ENCODE results near the gene MAP3K20.
"Not testable (repeated sequence)": the region's sequence is repeated elsewhere in the genome, so short reads cannot be mapped to it uniquely, and the experiment has no call there.

Gene MAP3K20

GRCh38 chr2:173126819-173127218 is 51.2 kb downstream of the MAP3K20 start:
- DNase-seq, result no peak

DNA sequence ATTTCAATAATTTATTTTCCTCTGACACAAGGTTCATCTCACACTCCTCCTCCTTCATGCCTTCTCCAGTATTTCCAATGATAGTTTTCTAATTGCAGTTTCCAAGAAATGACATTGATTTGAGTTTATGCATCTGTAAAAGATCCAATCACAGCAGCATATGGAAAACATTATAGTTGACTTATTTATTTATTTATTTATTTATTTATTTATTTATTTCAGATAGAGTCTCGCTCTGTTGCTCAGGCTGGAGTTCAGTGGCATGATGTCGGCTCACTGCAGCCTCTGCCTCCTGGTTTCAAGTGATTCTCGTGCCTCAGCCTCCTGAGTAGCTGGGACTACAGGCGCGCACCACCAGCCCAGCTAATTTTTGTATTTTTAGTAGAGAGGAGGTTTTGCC is 52.5 kb downstream of the MAP3K20 start:
- DNase-seq, result not testable (repeated sequence)

GRCh38 chr2:173130496-173131465 is 55.1 kb downstream of the MAP3K20 start:
- DNase-seq, result no peak

GRCh38 chr2:173132531-173132930 is 56.9 kb downstream of the MAP3K20 start:
- no peak for DNase-seq

DNA sequence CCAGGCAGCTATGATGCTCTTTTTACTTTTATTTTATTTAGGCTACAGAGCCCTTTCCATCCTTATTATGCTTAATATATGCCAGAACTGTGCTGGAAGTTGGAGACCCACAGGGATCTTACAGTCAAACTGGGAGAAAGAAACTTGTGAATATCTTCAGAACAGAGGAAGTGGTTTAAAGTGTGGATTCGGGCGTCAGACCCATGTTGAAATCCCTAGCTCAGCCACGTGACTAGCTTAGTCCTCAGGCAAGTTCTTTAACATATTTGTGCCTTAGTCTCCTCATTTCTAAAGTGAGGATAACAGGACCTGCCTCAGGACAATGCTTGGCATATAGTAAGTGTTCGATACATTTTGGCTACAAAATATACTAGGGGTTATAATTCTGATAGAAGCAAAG is 59.1 kb downstream of the MAP3K20 start:
- no peak for DNase-seq

DNA sequence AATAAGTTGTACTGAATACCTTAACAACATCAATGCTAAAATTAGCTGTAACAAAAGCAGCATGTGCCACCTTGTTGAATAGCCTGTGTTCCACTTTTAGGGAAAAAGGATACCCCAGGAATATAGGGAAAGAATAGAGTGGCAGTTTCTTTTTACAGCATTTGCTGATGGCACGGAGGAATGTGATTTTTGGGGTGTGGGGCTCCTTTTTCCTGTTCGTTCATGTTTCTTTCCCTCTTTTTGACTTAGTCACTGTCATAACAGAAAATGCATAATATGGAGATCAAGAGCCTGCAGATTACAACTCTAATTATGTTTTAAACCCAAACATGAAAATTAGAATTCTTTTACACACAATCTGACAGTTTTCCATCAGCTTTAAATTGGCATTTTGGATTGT is 60.4 kb downstream of the MAP3K20 start:
- DNase-seq, result no peak

- DNase-seq, result no peak
Measured at GRCh38 chr2:173136599-173136998, 61.0 kb downstream of the MAP3K20 start.

GRCh38 chr2:173137610-173138009 is 62.0 kb downstream of the MAP3K20 start:
- DNase-seq, result no peak

DNA sequence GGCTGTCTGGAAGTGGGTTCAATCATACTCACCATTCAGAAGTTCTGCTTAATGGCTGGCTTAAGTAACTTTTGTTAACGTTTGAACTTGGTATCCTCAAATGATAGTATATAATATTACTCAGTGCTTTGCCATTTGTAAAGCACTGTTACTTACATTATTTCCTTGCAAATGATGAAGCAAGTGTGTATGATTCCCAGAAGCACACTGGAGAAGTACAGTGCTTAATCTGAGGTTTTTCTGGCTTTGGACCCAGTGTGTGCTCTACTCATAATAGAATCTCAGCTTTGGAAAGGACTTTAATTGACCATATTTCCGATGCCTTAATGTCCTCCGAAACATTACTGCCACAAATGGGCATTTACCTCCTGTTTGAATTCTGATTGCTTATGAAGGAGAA is 63.3 kb downstream of the MAP3K20 start:
- DNase-seq, result no peak

GRCh38 chr2:173141666-173142065 is 66.0 kb downstream of the MAP3K20 start:
- no peak for DNase-seq

DNA sequence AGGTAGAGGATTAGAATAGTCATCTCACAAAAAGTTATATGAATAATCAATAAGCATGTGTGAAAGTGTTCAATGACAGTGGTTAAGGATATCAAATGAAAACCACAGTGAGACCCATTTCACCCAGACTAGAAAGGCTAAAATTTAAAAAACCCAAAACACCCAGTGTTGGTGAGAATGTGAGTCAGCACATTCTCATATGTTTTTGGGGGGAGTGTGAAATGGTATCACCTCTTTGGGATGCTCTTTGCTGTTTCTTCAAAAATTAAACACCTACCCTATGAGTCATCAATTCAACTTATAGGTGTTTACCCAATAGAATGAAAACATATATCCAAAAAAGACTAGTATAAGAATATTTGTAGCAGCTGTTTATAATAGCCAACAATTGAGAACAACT is 69.8 kb downstream of the MAP3K20 start:
- no peak for DNase-seq

- DNase-seq, result no peak
Measured at GRCh38 chr2:173146590-173146989, 70.9 kb downstream of the MAP3K20 start.

- no peak for DNase-seq
Measured at GRCh38 chr2:173148520-173148919, 72.9 kb downstream of the MAP3K20 start.

GRCh38 chr2:173149491-173149890 is 73.8 kb downstream of the MAP3K20 start:
- DNase-seq, result no peak

DNA sequence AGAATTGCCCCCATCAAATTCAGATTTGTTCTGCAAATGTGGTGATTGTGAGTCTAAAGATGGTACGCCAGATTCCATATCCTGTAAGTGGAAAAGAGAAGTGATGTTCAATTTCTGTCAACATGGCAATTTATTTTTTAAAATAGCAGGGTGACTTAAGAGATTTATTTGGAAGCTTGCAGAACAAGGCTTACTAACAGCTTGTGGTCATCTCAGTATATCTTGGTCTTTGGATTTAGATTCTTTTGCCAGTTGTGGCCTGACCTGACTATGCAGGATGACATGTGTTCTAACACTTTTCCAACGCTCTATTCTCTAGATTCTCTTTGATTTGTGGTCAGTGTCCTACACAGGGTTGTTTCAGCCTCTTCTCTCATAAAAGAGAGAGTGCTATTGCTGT is 74.4 kb downstream of the MAP3K20 start:
- no peak for DNase-seq

- DNase-seq, result no peak
Measured at GRCh38 chr2:173150963-173151362, 75.3 kb downstream of the MAP3K20 start.

GRCh38 chr2:173151671-173152401 is 76.2 kb downstream of the MAP3K20 start:
- no peak for DNase-seq

GRCh38 chr2:173153301-173153885 is 77.7 kb downstream of the MAP3K20 start:
- no peak for DNase-seq

DNA sequence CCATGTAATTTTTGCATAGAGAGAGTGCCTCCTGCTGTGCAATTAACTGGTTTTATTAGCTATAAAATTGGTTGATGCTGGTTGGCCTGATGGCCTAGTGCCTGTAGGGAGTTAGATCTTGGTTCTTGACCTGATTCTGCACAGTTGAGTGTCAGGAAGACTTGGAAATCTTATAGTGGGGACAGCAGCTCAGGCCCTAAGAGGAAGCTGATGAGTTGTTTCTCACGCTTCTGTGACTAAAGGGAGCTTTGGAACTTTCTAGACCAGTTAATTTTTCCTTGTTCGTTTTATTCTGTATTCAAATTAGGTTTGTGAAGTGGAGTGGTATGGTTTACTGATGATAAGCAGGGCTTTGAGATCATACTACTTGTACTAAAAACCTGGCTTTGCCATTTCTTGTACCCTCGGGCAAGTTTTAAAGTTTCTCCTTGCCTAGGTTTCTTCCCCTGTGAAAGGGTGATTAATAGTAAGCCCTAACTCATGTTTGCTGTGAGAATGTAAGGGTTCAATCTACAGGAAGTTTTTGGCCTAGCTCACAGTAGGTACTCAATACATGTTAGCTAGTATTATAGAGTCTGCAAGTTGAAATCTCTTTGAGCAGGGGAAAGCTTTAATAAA is 82.1 kb downstream of the MAP3K20 start:
- no peak for DNase-seq

DNA sequence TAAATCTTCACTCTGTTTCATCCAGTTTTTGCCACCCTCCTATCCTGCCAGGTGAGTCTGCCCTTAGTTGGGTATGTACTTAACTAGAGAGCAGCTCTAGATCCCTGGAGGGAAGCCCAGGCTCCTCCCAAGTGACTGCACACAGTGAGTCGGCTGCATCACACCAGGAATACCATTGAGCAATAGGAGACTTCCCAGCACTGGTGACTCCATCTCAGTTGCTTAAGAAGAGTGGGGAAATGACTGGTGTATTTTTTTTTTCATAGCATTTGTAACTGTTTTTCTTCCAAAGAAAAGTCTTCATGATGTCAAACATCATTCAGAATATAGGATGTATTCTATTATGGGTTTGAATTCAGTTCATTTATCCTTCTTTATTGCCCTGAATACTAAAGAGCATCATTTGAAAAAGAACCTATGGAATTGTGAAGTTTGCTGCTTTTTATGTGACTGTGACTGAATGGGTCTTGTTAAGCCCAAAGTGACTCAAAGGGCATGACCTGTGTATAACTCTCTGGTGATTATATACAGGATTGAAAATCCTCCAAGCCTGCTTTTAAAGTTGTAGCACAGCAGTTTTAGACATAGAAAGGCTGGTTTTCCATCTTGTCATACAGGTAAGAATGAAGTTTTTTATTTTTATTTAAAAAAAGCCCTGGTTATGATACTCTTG is 84.3 kb downstream of the MAP3K20 start:
- DNase-seq, result no peak

- DNase-seq, result no peak
Measured at GRCh38 chr2:173160618-173161017, 85.0 kb downstream of the MAP3K20 start.

DNA sequence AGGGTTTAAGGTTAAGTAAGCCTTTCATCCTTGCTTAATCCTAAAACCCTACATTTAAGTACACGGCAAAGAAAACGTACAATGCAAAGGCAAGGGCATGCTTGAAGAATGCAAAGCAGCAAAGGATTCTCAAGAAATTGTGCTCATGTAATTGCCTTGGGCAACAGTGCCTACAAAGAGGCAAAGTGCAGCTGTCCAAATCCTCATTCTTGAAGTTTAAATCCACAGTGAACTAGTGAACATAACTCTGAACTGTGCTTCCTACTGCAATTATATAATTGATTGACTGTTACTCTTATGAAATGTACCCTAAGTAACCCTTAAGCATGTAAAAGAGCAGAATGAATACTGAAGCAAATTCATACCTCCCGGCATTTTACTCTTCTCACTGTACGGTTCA is 85.4 kb downstream of the MAP3K20 start:
- no peak for DNase-seq

GRCh38 chr2:173161507-173161906 is 85.9 kb downstream of the MAP3K20 start:
- DNase-seq, result no peak

Data from cerebellar nuclear complex (tissue), 1 donor.